ENCODE measurements around the gene HIF1AN.

DNA sequence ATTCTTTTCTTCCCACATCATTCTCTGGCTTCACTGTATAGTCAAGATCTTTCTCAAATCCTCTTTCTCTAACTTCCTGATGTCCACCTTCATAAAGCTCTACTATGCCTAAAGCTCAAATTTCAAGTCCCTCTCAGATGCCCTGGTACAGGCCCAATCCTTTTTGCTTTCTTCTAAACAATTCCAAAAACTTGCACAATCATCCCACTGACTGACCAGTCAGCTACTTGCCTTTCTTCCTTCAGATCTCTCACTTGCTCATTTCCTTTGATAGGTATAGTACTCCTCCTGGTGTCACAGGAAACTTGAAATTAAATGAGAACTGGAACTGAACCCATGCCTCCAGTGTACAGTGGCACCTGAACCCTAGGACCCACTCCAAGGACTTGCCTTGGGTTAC is 34.3 kb upstream of the HIF1AN start:
- TF ChIP-seq POLR2AphosphoS5 (IDR thresholded peaks at IDR 0.05; ENCODE audit: borderline replicate concordance, low read depth, low read length) (no peak), EZH2 (IDR thresholded peaks at IDR 0.05) (no peak)
